ENCODE results near the gene ABCB8.
A peak's percentile ranks its signal among the peaks of the same experiment; 100 is the strongest.

Gene ABCB8

GRCh38 chr7:151074817-151075661, 46.8 kb downstream of the ABCB8 start:
- no peak for DNase-seq (ENCODE audit: low spot score)

GRCh38 chr7:151075662-151075971, 47.4 kb downstream of the ABCB8 start:
- no peak for DNase-seq (ENCODE audit: low spot score)

- DNase-seq (ENCODE audit: low spot score): no peak
These were observed 47.8 kb downstream of the ABCB8 start for GRCh38 chr7:151075978-151076426.

- peak; percentile 36 for DNase-seq (ENCODE audit: low spot score)
These were observed 48.8 kb downstream of the ABCB8 start for GRCh38 chr7:151076863-151077704.

GRCh38 chr7:151077705-151078232, 49.5 kb downstream of the ABCB8 start:
- no peak for DNase-seq (ENCODE audit: low spot score)

GRCh38 chr7:151078233-151079040, 50.2 kb downstream of the ABCB8 start:
- peak; percentile 90 for DNase-seq (ENCODE audit: low spot score)

- DNase-seq (ENCODE audit: low spot score): no peak
These were observed 51.1 kb downstream of the ABCB8 start for GRCh38 chr7:151079199-151079910.

GRCh38 chr7:151080067-151080521, 51.8 kb downstream of the ABCB8 start:
- peak; percentile 52 for DNase-seq (ENCODE audit: low spot score)

GRCh38 chr7:151080522-151081169, 52.4 kb downstream of the ABCB8 start, which contains the start of gene FASTK:
Gene FASTK (minus strand): TSS chr7:151080809. CDS start chr7:151080766, 43 bp downstream.
- DNase-seq (ENCODE audit: low spot score): peak; percentile 91

- peak; percentile 26 for DNase-seq (ENCODE audit: low spot score)
These were observed 53.2 kb downstream of the ABCB8 start for GRCh38 chr7:151081170-151082101.

GRCh38 chr7:151082141-151083070, 54.2 kb downstream of the ABCB8 start:
- peak; percentile 34 for DNase-seq (ENCODE audit: low spot score)

GRCh38 chr7:151083071-151083823, 55.0 kb downstream of the ABCB8 start, which contains the start of gene TMUB1:
Gene TMUB1 (minus strand): TSS chr7:151083493. CDS start chr7:151082563, 930 bp downstream.
- DNase-seq (ENCODE audit: low spot score): peak; percentile 76

- peak; percentile 44 for DNase-seq (ENCODE audit: low spot score)
These were observed 55.5 kb downstream of the ABCB8 start for GRCh38 chr7:151083824-151084160.

- DNase-seq (ENCODE audit: low spot score): peak; percentile 22
These were observed 57.1 kb downstream of the ABCB8 start for GRCh38 chr7:151085329-151085690.

- DNase-seq (ENCODE audit: low spot score): peak; percentile 90
These were observed 57.7 kb downstream of the ABCB8 start, which contains the start of gene AGAP3 for GRCh38 chr7:151085691-151086620. Gene AGAP3 (plus strand): TSS chr7:151086475. CDS start chr7:151086742, 267 bp downstream.

GRCh38 chr7:151086802-151087244, 58.6 kb downstream of the ABCB8 start:
- no peak for DNase-seq (ENCODE audit: low spot score)
